ENCODE results near the gene CDC14B.

DNA sequence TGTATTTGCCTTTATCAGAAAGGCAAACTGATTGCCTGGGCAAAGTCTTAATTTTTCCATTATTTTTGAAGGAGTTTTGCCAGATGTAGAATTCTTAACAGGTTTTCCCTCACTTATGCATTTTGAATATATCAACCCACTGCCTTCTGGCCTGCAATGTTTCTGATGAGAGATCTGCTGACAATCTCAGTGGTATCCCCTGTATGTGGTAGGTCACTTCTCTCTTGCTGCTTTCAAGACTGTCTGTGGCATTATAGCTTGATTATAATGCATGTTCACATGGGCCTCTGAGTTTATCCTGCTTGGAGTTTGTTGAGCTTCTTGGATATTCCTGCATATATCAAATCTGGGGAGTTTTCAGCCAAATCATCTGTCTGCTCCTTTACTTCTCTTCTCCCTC is 87.5 kb downstream of the CDC14B start:
- TF ChIP-seq NFE2L2 (IDR thresholded peaks at IDR 0.05; ENCODE audit: low read depth, low read length) (no peak), RAD21 (IDR thresholded peaks at IDR 0.05; ENCODE audit: low read length) (no peak), POLR2A (IDR thresholded peaks at IDR 0.05; ENCODE audit: low read depth, low read length) (no peak), RCOR1 (IDR thresholded peaks at IDR 0.05; ENCODE audit: insufficient replicate concordance, low read length) (no peak), CHD1 (IDR thresholded peaks at IDR 0.05; ENCODE audit: low read depth, low read length) (no peak), MXI1 (IDR thresholded peaks at IDR 0.05; ENCODE audit: borderline replicate concordance, low read depth, low read length) (no peak), CEBPB (IDR thresholded peaks at IDR 0.05; ENCODE audit: low read depth, low read length) (no peak)
- TF ChIP-seq, protein P1, sequence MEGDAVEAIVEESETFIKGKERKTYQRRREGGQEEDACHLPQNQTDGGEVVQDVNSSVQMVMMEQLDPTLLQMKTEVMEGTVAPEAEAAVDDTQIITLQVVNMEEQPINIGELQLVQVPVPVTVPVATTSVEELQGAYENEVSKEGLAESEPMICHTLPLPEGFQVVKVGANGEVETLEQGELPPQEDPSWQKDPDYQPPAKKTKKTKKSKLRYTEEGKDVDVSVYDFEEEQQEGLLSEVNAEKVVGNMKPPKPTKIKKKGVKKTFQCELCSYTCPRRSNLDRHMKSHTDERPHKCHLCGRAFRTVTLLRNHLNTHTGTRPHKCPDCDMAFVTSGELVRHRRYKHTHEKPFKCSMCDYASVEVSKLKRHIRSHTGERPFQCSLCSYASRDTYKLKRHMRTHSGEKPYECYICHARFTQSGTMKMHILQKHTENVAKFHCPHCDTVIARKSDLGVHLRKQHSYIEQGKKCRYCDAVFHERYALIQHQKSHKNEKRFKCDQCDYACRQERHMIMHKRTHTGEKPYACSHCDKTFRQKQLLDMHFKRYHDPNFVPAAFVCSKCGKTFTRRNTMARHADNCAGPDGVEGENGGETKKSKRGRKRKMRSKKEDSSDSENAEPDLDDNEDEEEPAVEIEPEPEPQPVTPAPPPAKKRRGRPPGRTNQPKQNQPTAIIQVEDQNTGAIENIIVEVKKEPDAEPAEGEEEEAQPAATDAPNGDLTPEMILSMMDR (conservative IDR thresholded peaks at IDR 0.05; ENCODE audit: low read depth, low read length), result no peak
- TF ChIP-seq, protein P2, sequence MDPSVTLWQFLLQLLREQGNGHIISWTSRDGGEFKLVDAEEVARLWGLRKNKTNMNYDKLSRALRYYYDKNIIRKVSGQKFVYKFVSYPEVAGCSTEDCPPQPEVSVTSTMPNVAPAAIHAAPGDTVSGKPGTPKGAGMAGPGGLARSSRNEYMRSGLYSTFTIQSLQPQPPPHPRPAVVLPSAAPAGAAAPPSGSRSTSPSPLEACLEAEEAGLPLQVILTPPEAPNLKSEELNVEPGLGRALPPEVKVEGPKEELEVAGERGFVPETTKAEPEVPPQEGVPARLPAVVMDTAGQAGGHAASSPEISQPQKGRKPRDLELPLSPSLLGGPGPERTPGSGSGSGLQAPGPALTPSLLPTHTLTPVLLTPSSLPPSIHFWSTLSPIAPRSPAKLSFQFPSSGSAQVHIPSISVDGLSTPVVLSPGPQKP (IDR thresholded peaks at IDR 0.05; ENCODE audit: borderline replicate concordance, low read depth, low read length), result no peak

Measured in IMR-90 (cell line).